Subcutaneous abdominal adipose tissue (tissue), 5 donors: Measurements from ENCODE around the gene CCDC86.

Source experiments
- H3K27ac ChIP-seq: one replicate; pipeline ENCODE4 v1.7.0; 2013; ENCODE audit warnings: low read depth, mild to moderate bottlenecking, inconsistent platforms, low read length, moderate library complexity
- H3K27me3 ChIP-seq, 5 donors: one replicate each; pipeline ENCODE4 v1.7.0; 2013; ENCODE audit warnings: low read length in 5 of 5, inconsistent platforms in 1 of 5; ENCODE audit not compliant: control insufficient read depth in 5 of 5, insufficient read depth in 4 of 5
- H3K36me3 ChIP-seq, 5 donors: one replicate each; pipeline ENCODE4 v1.7.0; 2013; ENCODE audit warnings: low read length in 5 of 5; ENCODE audit not compliant: control insufficient read depth in 5 of 5, insufficient read depth in 5 of 5
- H3K4me1 ChIP-seq, 5 donors: one replicate each; pipeline ENCODE4 v1.7.0; 2013; ENCODE audit warnings: low read length in 5 of 5, mild to moderate bottlenecking in 3 of 5, moderate library complexity in 1 of 5; ENCODE audit not compliant: control insufficient read depth in 5 of 5, insufficient read depth in 5 of 5
- H3K4me3 ChIP-seq, 5 donors: one replicate each; pipeline ENCODE4 v1.7.0; 2013; ENCODE audit warnings: low read length in 5 of 5, low read depth in 1 of 5
- H3K9ac ChIP-seq, 5 donors: one replicate each; pipeline ENCODE4 v1.7.0; 2013; ENCODE audit warnings: low read length in 5 of 5, mild to moderate bottlenecking in 4 of 5, moderate library complexity in 3 of 5
- H3K9me3 ChIP-seq, 5 donors: one replicate each; pipeline ENCODE4 v1.7.0; 2013; ENCODE audit warnings: low read length in 5 of 5; ENCODE audit not compliant: control insufficient read depth in 5 of 5
- donor health status: healthy.
- donor health status: healthy.
- donor health status: healthy.
- donor health status: healthy.
- donor health status: healthy.

Gene CCDC86

DNA sequence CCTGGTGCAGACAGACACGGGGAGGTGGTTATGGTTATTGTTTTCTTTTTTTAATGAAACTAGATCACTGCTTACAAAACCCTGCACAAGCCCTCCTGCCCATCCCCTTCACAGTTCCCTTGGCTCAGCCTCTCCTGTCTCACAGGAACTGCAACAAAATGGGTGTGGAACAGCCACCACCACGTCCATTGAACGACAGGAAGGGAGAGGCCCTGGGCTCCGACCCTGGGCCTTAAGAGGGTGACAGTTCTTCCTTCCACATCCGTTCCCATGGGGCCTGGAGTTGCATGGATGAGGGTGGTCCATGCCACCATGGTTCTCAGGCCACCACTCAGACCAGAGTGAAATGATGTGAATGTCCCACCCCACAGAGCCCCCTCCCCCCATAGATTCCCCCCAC is 48.8 kb downstream of the CCDC86 start:
- no peak overlapping the region for H3K4me3 ChIP-seq
- H3K36me3 ChIP-seq, result peaks cover 13 to 49% (median 36%) of the 10 kb centered on the region in 5 donors
- H3K4me1 ChIP-seq, result peaks cover 0 to 14% (median 6%) of the 10 kb centered on the region in 5 donors
- no peaks in the 10 kb centered on the region for H3K27me3 ChIP-seq
- no peak overlapping the region for H3K27ac ChIP-seq
- H3K9me3 ChIP-seq, result no peaks in the 10 kb centered on the region
- H3K9ac ChIP-seq, result no peak overlapping the region

GRCh38 chr11:60891103-60891741 is 49.3 kb downstream of the CCDC86 start:
- no peaks in the 10 kb centered on the region for H3K27me3 ChIP-seq
- H3K4me3 ChIP-seq, result no peak overlapping the region
- H3K36me3 ChIP-seq, result peaks cover 13 to 55% (median 41%) of the 10 kb centered on the region in 5 donors
- H3K9ac ChIP-seq, result no peak overlapping the region
- peaks cover 0 to 16% (median 9%) of the 10 kb centered on the region in 5 donors for H3K4me1 ChIP-seq
- no peak overlapping the region for H3K27ac ChIP-seq
- no peaks in the 10 kb centered on the region for H3K9me3 ChIP-seq

- peaks cover 31 to 83% (median 72%) of the 10 kb centered on the region in 5 donors for H3K36me3 ChIP-seq
- no peak overlapping the region for H3K27ac ChIP-seq
- no peak overlapping the region for H3K4me3 ChIP-seq
- H3K9ac ChIP-seq, result peak overlapping the region in 2 of 5 donors; percentile 33 to 34
- H3K27me3 ChIP-seq, result no peaks in the 10 kb centered on the region
- H3K4me1 ChIP-seq, result peaks cover 0 to 9% (median 7%) of the 10 kb centered on the region in 5 donors
- no peaks in the 10 kb centered on the region for H3K9me3 ChIP-seq
Observed at GRCh38 chr11:60895687-60896086, 53.8 kb downstream of the CCDC86 start.

DNA sequence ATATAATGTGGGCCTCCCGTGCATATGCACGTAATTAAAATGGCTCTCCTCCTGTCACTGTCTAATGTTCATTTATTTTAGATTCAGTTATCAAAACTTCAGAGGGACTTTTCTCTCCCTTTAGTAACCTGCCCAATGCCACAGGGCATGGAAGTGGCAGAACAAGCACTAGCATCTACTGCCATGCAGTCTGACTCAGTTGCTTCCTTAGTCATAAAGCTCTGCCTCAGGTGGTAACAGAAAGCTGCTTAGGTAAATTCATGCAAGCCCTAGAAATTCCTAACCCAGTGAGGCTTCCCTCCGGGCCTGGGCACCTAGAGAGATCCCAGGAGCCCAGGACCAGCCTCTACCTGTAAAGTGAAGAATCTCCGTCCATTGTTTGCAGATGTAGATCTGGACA is 55.6 kb downstream of the CCDC86 start:
- H3K36me3 ChIP-seq, result peaks cover 39 to 93% (median 81%) of the 10 kb centered on the region in 5 donors
- H3K9ac ChIP-seq, result no peak overlapping the region
- H3K9me3 ChIP-seq, result no peaks in the 10 kb centered on the region
- H3K27me3 ChIP-seq, result no peaks in the 10 kb centered on the region
- no peak overlapping the region for H3K4me3 ChIP-seq
- peaks cover 0 to 9% (median 6%) of the 10 kb centered on the region in 5 donors for H3K4me1 ChIP-seq
- no peak overlapping the region for H3K27ac ChIP-seq

DNA sequence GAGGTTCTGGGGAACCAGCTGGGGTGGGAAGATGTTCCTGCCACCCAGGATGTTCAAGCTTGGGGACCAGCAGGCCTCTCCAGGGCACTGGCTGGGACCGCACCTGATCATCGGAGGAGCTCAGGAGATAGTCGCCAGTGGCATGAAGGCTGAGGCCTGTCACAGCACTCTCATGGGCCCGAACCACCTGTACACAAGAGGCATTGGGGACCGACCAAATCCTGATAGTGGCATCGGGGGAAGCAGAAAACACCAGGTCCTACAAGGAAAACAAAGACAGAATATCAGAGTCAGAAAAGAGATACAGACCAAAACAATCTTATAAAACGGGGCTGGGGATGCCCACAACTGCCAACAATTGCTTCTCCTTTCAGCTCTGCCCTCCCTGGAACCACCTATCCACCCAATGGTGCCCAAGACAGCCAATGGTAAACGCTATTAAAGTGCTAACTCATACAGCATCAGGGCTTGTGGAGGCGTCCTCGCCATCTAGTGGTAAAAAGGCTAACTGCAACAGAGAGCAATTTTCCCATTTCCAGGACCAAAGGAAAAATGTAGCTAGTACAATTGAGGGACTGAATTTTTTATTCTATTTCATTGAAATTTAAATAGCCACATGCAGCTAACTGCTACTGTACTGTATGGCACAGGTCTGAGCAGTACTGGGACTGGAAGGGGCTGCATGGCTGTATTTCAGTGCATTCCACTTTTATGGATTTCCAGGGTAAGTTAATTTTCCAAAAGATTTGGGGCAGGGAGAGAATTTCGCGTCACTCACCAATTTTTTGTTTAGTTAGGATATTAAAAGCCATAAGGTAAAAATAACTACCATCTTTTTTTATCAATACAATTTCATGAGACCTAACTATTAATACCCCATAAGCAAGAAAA is 57.4 kb downstream of the CCDC86 start:
- H3K27me3 ChIP-seq, result no peaks in the 10 kb centered on the region
- no peaks in the 10 kb centered on the region for H3K9me3 ChIP-seq
- H3K9ac ChIP-seq, result no peak overlapping the region
- no peak overlapping the region for H3K4me3 ChIP-seq
- H3K27ac ChIP-seq, result no peak overlapping the region
- peaks cover 0 to 9% (median 6%) of the 10 kb centered on the region in 5 donors for H3K4me1 ChIP-seq
- peaks cover 36 to 91% (median 84%) of the 10 kb centered on the region in 5 donors for H3K36me3 ChIP-seq

DNA sequence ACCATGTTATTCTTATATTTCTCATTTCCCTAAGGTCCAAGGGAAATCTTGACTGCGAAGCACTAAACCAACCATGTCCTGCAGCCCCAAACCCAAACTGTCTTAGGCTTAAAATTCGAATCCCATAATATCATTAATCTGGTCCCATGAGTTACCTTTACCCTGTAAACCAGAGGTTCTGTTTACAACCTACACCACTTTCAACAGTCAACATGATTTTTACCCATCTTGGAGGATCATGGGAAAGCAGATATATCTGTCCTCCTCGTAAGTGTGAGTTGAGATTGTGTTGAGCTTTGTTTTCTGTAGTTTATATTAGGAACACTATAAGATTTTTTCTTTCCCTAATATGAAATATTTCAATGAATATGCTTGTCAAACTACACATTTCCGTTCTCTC is 58.1 kb downstream of the CCDC86 start:
- Histone ChIP-seq H3K4me3 (no peak overlapping the region), H3K4me1 (peaks cover 4 to 15% (median 12%) of the 10 kb centered on the region in 5 donors), H3K36me3 (peaks cover 29 to 84% (median 77%) of the 10 kb centered on the region in 5 donors), H3K27me3 (no peaks in the 10 kb centered on the region), H3K27ac (no peak overlapping the region), H3K9ac (no peak overlapping the region), H3K9me3 (no peaks in the 10 kb centered on the region)
